HepG2 (cell line): ENCODE results near the gene SNED1. TPM values are rescaled to one million over a fixed set of nuclear protein-coding genes. Genes with fewer than 3 reads are reported as not detected.

Source experiments
- FOXA3 ChIP-seq: IDR thresholded peaks from 2 replicates; pipeline ENCODE4 v1.6.1; 2016; ENCODE audit warnings: missing genetic modification reagents, missing compliant biosample characterization
- HDAC2 ChIP-seq: sonication (generic); formaldehyde crosslinking; IDR thresholded peaks from 2 replicates; pipeline ENCODE4 v1.4.0; 2020; ENCODE audit warnings: missing genetic modification reagents
- HNRNPL ChIP-seq: fragments of 200-400 bp; formaldehyde crosslinking; IDR thresholded peaks from 2 replicates; pipeline ENCODE4 v1.6.1; 2017; ENCODE audit warnings: mild to moderate bottlenecking, low read depth, low read length
- KAT7 ChIP-seq: IDR thresholded peaks from 2 replicates; pipeline ENCODE4 v1.6.1; 2018; ENCODE audit warnings: borderline replicate concordance, missing compliant biosample characterization
- KLF13 ChIP-seq: sonication (generic); formaldehyde crosslinking; IDR thresholded peaks from 2 replicates; pipeline ENCODE4 v1.4.0; 2020; ENCODE audit warnings: mild to moderate bottlenecking, missing genetic modification reagents
- MTERF4 ChIP-seq: sonication (generic); formaldehyde crosslinking; IDR thresholded peaks from 2 replicates; pipeline ENCODE4 v1.8.0; 2023; ENCODE audit warnings: mild to moderate bottlenecking, missing genetic modification reagents
- PATZ1 ChIP-seq: sonication (generic); formaldehyde crosslinking; IDR thresholded peaks from 2 replicates; pipeline ENCODE4 v1.4.0; 2020; ENCODE audit warnings: missing genetic modification reagents
- PITX1 ChIP-seq: sonication (generic); formaldehyde crosslinking; IDR thresholded peaks from 2 replicates; pipeline ENCODE4 v1.5.1; 2020; ENCODE audit warnings: mild to moderate bottlenecking, missing genetic modification reagents
- RARA ChIP-seq: IDR thresholded peaks from 2 replicates; pipeline ENCODE4 v1.6.1; 2016; ENCODE audit warnings: missing genetic modification reagents, missing compliant biosample characterization
- RFXAP ChIP-seq: sonication (generic); formaldehyde crosslinking; IDR thresholded peaks from 2 replicates; pipeline ENCODE4 v1.4.0; 2020; ENCODE audit warnings: missing genetic modification reagents, borderline replicate concordance
- SOX13 ChIP-seq, 3 experiments: fragments of 450-650 bp in 1 of 3; sonication (generic) in 1 of 3; formaldehyde crosslinking in 1 of 3; IDR thresholded peaks in 2 of 3; conservative IDR thresholded peaks in 1 of 3; 2 replicates each; pipeline versions ENCODE4 v1.5.0 to v1.6.1; 2016 to 2020; ENCODE audit warnings: antibody characterized with exemption in 1 of 3, mild to moderate bottlenecking in 1 of 3, missing compliant biosample characterization in 1 of 3, missing genetic modification reagents in 1 of 3, moderate library complexity in 1 of 3
- ZBTB14 ChIP-seq: sonication (generic); formaldehyde crosslinking; IDR thresholded peaks from 2 replicates; pipeline ENCODE4 v1.4.0; 2020; ENCODE audit warnings: missing genetic modification reagents
- ZNF281 ChIP-seq: sonication (generic); formaldehyde crosslinking; IDR thresholded peaks from 2 replicates; pipeline ENCODE4 v1.4.0; 2020; ENCODE audit warnings: missing genetic modification reagents, borderline replicate concordance
- ZNF431 ChIP-seq: sonication (generic); formaldehyde crosslinking; IDR thresholded peaks from 2 replicates; pipeline ENCODE4 v1.9.0; 2022; ENCODE audit warnings: missing genetic modification reagents, low read depth, mild to moderate bottlenecking, borderline replicate concordance
- ZNF772 ChIP-seq: sonication (generic); formaldehyde crosslinking; IDR thresholded peaks from 2 replicates; pipeline ENCODE4 v1.5.0; 2020; ENCODE audit warnings: mild to moderate bottlenecking, missing genetic modification reagents
- ZNF784 ChIP-seq: sonication (generic); formaldehyde crosslinking; IDR thresholded peaks from 2 replicates; pipeline ENCODE4 v1.5.1; 2020; ENCODE audit warnings: missing genetic modification reagents, mild to moderate bottlenecking, borderline replicate concordance
- polyA plus RNA-seq, 8 experiments: library from polyadenylated mRNA; depleted of rRNA in 3 of 8; stranded (reverse) in 7 of 8; unstranded in 1 of 8; fragments of >200 nt; fragmentation: Illumina TruSeq in 4 of 8; extraction: Trizol in 4 of 8; gene quantifications; 2 replicates each; pipeline versions ENCODE4 v1.2.1 to v1.2.3, GENCODE V29; 2011 to 2016; ENCODE audit warnings: low read depth in 4 of 8, missing spikeins in 1 of 8, mixed read lengths in 1 of 8; ENCODE audit not compliant: insufficient read depth in 1 of 8
- total RNA-seq, 5 experiments: library from RNA; depleted of rRNA; stranded (reverse); fragments of >200 nt; fragmentation: Illumina TruSeq; extraction: Trizol; gene quantifications; 2 replicates each; pipeline ENCODE4 v1.2.3, GENCODE V29; 2016; ENCODE audit warnings: low read depth in 1 of 5

Gene SNED1
- total and polyA plus RNA-seq, 2 of the 13 experiments (the other 11 are each of a cell fraction or from before 2014, with no cell fraction given): 0.15 to 0.65 TPM

- TF ChIP-seq KLF13 (CRISPR knock-in tag) (0 out of 2 replicates have a peak, but pooled peaks have one; percentile 61), PITX1 (CRISPR knock-in tag) (no peak), ZBTB14 (CRISPR knock-in tag) (no peak), MTERF4 (CRISPR knock-in tag) (no peak), HDAC2 (CRISPR knock-in tag) (no peak), SOX13 (IDR thresholded peaks at IDR 0.05) (no peak), SOX13 (CRISPR knock-in tag; conservative IDR thresholded peaks at IDR 0.05 in 1 of 2, IDR thresholded peaks at IDR 0.05 in 1 of 2) (no peak), KAT7 (CRISPR knock-in tag) (no peak), ZNF281 (0 out of 2 replicates have a peak, but pooled peaks have one; percentile 40), RFXAP (CRISPR knock-in tag) (no peak), ZNF784 (CRISPR knock-in tag) (no peak), ZNF772 (no peak), FOXA3 (CRISPR knock-in tag) (no peak), HNRNPL (peak; percentile 90), ZNF431 (CRISPR knock-in tag) (no peak), RARA (no peak), PATZ1 (0 out of 2 replicates have a peak, but pooled peaks have one; percentile 13)
Observed at GRCh38 chr2:240986787-240987411, 11.5 kb upstream of the SNED1 start (continued).
